Suppressor macrophage (primary cell): ENCODE results near the gene SPAG16.

ENCODE experiments used
- DNase-seq, 4 experiments: peaks; one replicate each; pipeline ENCODE4 v3.0.0-alpha.2; 2020 to 2022

The SPAG16 gene

GRCh38 chr2:214311031-214311533 is 1026.8 kb downstream of the SPAG16 start:
- no peak for DNase-seq

- no peak for DNase-seq
Measured at GRCh38 chr2:214311931-214312749, 1027.9 kb downstream of the SPAG16 start.

GRCh38 chr2:214315324-214315723 is 1031.1 kb downstream of the SPAG16 start:
- no peak for DNase-seq

DNA sequence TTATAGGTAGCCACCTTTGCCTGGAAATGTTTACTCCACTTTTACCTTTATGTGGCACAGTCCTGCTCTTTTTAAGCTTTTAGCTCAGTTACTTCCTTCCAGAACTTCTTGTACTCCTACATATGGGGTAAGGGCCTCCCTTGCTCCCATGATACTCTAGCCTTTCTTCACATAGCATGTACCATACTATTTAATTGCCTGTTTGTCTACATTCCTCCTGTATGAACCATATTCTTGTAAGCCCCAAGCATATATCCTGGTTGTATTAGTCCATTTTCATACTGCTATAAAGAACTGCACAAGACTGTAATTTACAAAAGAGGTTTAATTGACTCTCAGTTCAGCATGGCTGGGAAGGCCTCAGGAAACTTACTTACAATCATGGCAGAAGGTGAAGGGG is 1035.9 kb downstream of the SPAG16 start:
- no peak for DNase-seq

GRCh38 chr2:214322662-214323061 is 1038.4 kb downstream of the SPAG16 start:
- no peak for DNase-seq

DNA sequence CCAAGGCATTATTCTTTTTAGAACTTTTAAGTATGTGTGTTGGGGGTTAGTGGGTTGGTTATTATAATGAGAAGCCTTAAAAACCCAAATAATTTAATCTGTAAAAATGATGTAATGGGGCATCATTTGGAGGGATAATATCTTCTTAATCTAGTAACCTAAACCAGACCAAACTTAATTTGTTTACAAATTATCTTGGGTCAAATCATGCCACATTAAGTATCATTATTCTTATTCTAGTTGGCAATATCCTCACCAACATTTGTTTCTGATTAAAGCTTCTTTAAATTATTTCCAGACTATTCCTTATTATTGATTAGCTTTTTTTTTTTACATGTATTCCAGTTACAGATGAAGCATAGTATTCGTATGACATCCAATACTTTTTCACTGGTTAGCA is 1041.1 kb downstream of the SPAG16 start:
- no peak for DNase-seq

- no peak for DNase-seq
Measured at GRCh38 chr2:214328941-214329340, 1044.7 kb downstream of the SPAG16 start.

- peak; percentile 3 to 79 (median 62) for DNase-seq
Measured at GRCh38 chr2:214341646-214342045, 1057.4 kb downstream of the SPAG16 start.

- DNase-seq: no peak
Measured at GRCh38 chr2:214358506-214358905, 1074.2 kb downstream of the SPAG16 start.

- no peak for DNase-seq
Measured at GRCh38 chr2:214361116-214361515, 1076.9 kb downstream of the SPAG16 start.

DNA sequence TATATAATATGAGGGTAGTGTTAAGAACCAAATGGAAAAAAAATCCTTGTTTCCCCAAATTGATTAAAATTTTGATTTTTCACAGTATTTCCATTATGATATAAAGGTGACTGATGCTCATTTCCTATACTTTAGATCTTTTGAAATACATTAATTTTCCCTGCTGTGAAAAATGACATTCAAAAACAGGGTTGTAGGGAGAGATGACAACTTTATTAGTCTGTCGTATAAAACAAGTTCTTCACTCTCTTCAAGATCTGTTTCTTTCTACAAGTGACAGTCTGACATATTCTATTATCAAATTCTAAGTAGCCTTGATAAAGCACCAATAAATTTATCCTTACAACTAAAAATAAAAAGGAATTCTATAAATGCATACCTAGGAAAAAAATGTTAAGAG is 1081.3 kb downstream of the SPAG16 start:
- no peak for DNase-seq

DNA sequence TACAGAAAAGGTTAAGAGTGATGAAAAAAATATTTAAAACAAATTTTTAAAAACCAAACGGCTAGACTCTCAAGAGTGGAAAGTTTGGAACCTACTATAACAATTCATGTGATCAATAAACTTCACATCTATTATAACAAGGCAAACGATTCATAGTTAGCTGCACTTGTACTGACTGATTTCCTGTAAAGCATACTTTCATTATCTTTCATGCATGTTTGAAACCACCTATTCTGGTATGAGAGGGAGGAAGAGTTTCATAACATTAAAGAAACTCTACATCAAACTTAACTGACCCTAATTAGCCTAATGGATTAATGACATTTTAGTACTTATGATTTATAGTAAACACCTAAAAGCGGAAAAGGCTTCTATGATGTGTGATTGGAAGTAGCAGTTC is 1082.9 kb downstream of the SPAG16 start:
- no peak for DNase-seq

DNA sequence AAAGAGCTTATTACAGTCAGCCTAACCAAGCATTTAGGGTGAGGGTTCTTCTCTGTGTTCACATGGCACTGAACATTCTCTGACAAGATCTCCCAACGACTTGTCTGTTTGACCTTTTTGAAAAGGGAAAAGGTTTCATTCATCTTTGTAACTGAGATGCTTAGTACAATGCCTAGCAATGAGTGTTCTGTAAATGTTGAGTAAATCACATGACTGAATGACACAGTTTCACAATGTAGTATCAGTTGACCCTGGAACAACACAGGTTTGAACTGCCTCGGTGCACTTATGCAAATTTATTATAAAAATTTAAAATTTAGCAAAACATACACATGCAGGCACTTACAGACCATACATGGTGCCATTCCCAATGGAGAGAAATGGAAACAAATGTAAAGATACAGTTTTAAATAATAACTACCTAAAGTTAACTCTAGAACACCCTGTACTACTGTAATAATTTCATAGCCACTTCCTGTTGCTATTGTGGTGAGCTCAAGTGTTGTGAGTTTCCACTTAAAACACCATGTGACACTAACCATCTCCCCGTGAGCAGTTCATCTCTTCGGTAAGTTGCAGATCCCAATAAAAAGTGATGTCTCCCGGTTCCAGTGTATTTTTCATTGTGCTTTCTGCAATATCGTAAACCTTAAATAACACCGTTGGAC is 1092.5 kb downstream of the SPAG16 start:
- DNase-seq: no peak

GRCh38 chr2:214377286-214377624 is 1093.0 kb downstream of the SPAG16 start:
- no peak for DNase-seq

DNA sequence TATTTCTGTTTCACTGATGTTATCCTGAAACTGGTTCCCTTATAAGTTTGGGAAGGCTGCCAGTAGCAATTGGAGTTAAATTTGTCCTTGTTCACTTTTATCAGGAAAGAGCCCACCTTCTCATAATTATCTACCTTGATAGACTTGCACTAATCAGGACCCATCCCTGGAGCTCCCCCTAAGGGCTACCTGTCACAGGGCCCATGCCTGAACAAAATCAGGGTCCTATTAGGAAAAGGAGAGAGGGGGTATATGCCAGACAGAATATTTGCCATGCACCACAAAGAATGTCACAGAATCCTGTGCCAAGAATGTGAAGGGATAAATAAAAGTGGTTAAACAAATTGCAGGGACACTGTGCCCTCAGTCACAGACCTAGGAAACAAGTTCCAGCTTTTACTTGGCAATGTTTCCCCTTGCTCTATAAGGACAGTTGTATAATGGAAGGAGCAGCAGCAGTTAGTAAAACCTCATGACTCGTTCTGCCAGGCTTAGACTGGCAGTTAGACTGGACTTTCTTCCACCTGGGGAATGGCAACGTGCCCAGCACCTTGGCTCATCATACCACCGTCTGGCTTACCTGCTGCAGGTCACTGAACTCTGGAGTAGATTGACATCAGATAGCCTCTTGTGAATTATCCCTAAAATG is 1094.3 kb downstream of the SPAG16 start:
- DNase-seq: no peak

- DNase-seq: no peak
Measured at GRCh38 chr2:214379227-214379626, 1095.0 kb downstream of the SPAG16 start.

DNA sequence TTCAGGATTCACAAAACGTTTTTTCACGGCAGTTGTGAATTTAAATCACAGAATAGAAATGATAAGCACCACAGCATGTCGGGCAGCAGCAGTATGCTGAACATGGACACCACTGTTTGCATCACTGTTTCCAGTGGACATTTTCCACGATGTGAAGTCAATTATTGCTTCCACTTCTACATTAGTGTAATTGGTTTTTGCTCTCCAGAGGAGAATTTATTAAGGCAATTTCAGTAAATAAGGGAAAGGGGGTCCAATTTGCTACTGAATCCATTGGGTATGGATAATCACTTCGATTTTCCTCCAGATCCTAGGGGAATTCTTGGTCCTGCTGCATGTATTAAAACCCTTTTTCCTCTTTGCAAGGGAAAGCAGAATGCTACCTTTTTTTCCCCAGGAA is 1096.4 kb downstream of the SPAG16 start:
- no peak for DNase-seq

DNA sequence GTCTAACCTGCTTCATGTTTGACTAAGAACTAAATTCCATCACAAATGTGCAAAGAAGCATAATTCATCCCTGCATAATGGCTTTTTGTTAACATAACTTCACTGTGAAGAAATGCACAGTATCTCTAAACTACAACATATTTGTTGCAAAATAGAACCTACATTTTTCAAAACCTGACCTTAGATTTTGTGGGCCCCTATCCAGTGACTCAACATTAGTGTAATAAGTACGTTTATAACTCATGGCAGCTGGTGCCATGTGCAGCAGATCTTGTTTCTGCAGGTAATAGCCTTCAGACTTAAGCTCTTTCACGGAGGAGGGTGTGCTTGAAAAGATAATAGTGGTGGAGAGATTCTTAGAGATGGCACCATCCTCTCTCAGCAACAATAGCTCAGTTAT is 1098.0 kb downstream of the SPAG16 start:
- no peak for DNase-seq

DNA sequence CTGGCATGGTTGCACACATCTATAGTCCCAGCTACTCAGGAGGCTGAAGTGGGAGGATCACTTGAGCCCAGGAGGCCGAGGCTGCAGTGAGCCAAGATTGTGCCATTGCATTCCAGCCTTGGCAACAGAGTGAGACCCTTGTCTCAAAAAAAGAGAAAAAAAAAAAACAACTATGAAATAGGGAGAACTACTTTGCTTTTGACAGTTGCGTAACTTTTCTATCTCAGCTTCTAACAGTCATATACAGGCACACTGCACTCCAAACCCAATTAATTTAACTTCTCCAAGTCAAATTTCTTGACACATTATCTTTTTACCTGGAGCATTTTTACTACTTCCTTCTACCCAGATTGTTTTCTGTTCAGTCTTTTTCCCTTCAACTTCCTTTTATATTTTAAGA is 1102.5 kb downstream of the SPAG16 start:
- DNase-seq: no peak

DNA sequence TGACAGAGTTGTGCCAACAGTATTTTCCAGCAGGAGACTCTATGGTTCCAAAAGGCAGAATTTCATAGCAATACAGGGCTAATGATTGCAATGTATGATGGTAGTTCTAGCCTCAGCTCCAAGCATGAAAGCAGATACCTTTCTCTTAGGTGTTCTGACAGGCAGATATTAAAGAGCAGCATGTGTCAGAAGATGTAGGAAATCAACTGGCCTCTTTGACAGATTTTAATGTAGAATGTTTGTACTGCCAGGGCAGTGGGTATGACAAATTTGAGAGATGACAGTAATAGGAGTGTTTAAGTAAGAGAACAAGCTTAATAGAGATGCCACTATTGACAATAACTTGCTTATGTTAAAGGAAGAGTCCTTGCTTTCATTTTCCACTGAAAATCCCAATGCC is 1105.1 kb downstream of the SPAG16 start:
- no peak for DNase-seq

DNA sequence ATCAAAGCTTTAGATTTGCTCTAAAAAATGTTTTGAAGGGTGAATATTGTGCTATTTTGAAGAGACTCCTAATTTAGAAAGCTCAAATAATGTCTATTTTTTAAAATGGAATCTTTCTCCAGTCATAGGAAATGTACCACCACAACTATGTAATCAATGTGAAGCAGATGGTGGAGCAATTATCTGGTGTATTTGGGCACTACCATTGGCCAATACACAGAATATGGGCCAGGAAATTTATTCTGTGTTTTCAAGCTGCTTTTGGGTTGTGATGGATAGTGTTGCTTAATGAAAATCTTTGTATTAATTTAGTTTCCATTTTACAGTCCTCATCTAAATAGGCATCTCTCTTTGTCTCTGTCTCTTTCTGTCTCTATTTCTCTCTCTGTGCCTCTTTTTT is 1109.5 kb downstream of the SPAG16 start:
- DNase-seq: no peak

DNA sequence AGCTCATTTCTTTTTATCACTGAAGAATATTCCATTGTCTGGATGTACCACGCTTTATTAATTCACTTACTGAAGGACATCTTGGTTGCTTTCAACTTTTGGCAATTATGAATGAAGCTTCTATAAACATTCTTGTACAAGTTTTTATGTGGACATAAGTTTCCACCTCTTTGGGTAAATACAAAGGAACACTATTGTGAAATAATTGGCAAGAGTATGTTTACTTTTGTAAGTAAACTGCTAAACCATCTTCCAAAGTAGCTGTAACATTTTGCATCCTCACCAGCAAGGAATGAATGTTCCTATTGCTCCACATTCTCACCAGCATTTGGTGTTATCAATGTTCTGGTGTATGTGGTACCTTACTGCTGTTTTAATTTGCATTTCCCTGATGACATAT is 1110.8 kb downstream of the SPAG16 start:
- no peak for DNase-seq

DNA sequence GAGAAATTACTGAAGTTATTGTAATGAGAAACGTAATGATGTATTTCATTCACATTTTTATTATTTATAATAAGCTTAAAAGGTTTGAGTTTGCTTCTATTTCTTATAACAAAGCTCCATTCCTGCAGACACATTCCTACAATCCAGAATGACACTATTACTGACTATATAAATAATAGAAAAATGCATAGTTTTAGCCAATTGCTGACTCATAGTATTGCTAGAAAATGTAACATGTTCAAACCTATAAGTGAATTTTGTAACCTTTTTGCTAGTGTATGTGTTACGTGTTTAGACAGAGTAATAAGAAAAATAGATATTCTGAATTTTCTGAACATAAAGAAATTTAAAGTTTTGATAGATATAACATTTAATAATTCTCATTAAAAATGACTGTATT is 1117.3 kb downstream of the SPAG16 start:
- no peak for DNase-seq
